Activated CD4-positive, alpha-beta T cell treated with anti-CD3 and anti-CD28 coated beads for 24 hours (primary cell): ENCODE results near the gene STRADB.
"Not testable (repeated sequence)": the region's sequence is repeated elsewhere in the genome, so short reads cannot be mapped to it uniquely, and the experiment has no call there.

Experiments
- DNase-seq, 2 donors: peaks; one replicate each; pipeline ENCODE4 v3.0.0-alpha.2; 2020; ENCODE audit warnings: low read depth in 2 of 2

Gene STRADB

DNA sequence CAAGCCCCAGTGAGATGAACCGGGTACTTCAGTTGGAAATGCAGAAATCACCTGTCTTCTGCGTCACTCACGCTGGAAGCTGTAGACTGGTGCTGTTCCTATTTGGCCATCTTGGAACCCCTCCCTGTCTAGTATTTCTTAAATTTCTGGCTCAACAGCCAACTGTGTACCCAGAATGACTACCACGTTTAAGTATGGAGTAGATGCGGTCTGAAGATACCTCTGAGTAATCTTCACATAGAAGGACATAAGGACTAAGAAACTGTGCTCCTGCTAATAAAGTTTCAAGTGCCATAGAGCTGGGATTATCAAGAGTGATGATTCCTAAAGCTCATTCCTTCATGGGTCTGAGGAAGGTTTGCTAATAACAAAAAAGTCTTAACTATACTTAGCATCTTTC lies 20.7 kb upstream of the STRADB start:
- DNase-seq, result no peak

- no peak for DNase-seq
Measured at GRCh38 chr2:201432038-201432620, 19.4 kb upstream of the STRADB start.

DNA sequence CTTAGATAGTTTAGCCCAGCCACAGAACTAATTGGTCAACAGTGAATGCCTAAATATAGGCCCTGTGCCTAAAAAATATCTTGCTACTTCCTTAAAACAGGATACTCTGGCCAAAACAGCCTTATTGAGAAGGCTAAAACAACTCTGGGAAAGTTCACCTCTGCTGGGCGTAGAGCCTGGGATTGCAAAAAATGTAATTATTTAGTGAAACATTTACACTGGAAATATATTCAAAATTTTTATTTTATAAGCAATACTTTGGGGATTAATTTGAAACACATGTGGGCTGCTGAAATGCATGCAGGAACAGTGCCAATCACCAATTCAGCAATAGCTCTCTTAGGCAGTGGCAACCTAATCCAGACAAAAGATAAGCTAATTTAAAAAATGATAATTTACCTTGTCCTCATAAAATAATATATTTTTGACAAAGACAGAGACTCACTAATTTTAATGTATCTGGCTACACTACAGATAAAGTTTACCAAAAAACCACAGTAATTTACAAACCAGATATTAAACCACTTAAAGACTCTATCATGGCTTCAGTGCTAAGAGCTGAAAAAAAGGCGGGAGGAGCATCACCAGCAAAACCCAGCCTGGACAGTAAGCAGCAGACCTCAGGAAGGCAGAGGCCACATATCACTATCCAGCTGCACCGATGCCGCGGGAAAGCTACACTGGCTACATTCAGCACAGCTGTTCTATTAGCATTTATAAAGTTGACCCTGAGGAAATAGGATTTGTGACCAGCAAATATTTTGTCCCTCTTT lies 18.7 kb upstream of the STRADB start:
- no peak for DNase-seq

DNA sequence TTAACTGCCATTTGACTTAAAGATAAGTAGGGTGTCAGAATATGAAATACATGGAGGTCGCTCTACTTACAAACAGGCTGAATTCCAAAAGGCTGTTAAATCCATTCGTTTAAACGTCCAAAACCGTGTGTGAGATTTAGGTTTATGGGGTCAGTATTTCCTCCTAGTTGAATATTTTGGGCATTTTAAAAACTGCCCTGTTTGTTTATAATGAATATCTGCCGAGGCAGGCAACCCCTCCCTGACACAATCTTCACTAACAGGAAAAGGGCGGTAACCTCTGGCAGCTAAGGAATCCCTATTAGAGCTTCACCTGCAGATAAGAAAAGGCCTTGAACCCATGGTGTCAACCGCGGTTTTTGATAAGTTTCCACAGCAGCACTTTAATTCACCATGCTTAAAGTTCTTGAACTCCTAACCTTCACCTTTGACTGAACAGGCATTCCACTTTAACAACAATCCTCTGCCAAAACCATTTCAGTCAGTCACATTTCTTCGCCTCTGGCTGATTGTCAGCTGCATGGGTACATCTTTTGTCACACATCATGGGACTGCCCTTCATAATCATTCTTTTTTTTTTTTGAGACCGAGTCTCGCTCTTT lies 18.0 kb upstream of the STRADB start:
- DNase-seq, result no peak

- no peak for DNase-seq
Measured at GRCh38 chr2:201436141-201436540, 15.4 kb upstream of the STRADB start.

DNA sequence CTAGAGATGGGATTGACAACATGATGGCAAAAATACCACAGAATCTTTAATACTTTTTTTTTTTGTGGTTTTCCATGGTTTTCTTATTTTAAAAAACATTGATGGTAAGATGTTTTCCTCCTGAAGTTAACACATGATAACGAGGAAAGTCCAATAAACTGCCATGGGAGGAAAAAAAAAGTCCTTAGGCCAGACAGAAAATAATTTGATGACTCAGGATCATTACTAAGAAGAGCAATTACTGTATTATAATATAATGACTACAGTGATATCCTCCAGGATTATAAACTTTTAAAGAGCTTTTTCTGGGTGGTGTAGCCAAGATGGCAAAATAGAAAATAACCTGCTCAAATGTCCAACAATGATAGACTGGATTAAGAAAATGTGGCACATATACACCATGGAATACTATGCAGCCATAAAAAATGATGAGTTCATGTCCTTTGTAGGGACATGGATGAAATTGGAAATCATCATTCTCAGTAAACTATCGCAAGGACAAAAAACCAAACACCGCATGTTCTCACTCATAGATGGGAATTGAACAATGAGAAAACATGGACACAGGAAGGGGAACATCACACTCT lies 12.1 kb upstream of the STRADB start:
- DNase-seq, result not testable (repeated sequence)

DNA sequence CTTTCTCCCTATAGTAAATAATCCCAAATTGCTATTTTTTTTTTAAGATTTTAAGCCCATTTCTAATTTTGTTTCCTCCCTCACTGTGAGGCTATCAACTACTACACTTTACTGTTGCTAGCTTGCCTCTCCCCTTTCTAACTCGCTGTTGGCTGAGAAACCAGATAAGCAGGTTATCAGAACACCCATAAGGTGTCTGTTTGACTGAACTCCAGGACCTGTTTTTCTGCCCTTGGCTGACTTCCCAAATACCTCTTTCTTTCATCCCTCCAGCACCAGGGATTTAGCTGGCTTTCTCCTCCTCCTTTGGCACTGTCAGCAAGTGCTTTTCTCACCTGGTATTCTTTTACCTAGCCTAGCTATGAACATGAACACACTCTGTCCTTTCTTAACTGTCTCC lies 11.4 kb upstream of the STRADB start:
- no peak for DNase-seq

DNA sequence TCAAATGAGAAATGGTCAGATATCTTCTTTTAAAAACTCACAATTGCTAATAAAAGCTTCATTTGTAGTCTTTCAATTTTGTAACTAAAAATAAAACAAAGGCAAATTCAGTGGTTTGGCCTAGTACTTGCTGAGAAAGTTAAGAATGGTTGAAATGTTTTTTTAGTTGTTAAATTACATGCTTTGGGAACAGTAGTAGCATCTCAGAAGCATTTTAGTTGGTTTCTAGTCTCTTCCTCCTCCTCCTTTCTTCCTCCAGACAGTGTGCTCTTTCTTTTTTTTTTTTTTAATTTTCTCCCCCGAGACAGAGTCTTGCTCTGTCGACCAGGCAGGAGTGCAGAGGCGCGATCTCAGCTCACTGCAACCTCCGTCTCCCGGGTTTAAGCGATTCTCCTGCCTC lies 10.1 kb upstream of the STRADB start:
- DNase-seq, result no peak

DNA sequence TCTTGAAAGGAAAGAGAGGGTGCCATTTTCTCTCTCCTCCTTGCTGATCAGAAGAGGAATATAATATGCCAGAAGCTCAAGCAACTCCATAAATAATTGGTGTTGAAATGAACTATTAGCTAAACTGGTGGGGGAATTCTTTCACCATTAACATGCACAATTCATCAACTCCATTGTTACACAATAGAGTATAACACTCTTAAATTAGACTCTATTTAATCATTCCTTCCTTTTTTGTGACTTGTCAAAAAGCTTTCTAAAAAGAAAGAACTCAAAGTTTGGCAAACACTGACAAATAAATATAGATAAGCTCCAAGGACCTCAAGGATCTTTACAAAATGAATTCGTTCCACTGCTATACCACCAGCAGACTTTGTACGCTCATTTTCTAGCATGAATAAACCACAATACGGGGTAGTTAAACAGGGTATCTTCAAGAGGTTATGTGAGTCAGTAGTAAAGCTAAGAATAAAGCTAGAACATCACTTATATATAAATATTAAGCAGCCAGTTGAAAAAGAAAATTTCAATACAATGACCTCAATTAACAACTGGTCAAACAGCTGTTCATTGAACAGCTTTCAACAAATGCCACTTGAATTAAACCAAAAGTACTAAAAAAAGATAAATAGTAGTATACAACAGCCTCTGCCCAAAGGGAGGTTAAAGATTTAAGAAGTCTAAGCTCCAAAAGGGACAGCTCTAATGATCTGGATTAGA lies 6.6 kb upstream of the STRADB start:
- no peak for DNase-seq

DNA sequence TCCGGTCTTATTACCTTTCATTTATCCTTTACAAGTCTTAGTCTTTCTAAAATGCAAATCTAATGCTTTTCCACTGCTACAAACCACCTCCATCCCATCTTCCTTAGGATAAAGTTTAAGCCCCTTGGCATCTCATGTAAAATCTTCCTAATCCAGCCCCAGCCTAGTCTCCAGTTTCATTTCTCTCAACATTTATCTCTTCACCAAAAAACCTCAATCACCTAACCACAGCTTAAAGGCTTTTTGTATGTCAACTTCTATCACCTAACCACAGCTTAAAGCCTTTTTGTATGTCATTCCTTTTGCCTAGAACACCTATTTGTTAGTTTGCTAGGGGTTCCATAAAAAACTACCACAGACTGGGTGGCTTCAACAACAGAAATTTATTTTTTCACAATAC lies 4.5 kb upstream of the STRADB start:
- DNase-seq, result no peak

- DNase-seq, result no peak
Measured at GRCh38 chr2:201448061-201448460, 3.5 kb upstream of the STRADB start.

DNA sequence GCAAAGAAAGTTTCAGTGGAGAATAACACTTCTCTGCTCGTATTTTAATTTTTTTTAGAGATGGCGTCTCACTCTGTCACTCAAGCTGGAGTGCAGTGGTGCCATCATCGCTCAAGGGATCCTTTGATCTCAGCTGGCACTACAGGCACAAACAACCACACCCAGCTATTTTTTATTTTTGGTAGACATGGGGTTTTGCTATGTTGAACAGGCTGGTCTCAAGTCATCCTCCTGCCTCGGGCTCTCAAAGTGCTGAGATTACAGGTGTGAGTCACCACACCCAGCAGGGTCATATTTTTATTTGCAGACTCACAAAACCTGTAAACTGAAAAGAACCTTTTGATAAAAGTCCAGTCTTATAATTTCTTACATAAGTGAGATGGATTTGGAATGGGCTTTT lies 2.8 kb upstream of the STRADB start:
- peak in 1 of 2 donors; percentile 1 for DNase-seq

DNA sequence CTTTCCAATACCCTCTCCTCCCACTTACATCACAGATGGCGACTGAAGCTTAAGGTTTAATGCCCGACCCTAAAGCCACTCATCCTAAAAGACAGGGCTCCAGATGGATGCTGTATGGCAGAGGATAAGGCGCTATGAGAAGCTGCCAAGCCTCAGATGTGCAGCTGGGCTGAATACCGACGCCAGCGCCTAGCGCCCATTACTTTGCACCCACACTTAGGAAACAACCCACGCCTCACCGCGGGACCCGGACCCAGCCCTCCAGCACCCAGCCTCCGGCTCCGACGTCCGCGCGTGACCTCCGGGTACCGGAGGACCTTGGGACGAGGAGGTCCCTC lies 617 bp upstream of the STRADB start:
- no peak for DNase-seq

GRCh38 chr2:201452058-201452921 lies 750 bp downstream of the STRADB start:
- no peak for DNase-seq

DNA sequence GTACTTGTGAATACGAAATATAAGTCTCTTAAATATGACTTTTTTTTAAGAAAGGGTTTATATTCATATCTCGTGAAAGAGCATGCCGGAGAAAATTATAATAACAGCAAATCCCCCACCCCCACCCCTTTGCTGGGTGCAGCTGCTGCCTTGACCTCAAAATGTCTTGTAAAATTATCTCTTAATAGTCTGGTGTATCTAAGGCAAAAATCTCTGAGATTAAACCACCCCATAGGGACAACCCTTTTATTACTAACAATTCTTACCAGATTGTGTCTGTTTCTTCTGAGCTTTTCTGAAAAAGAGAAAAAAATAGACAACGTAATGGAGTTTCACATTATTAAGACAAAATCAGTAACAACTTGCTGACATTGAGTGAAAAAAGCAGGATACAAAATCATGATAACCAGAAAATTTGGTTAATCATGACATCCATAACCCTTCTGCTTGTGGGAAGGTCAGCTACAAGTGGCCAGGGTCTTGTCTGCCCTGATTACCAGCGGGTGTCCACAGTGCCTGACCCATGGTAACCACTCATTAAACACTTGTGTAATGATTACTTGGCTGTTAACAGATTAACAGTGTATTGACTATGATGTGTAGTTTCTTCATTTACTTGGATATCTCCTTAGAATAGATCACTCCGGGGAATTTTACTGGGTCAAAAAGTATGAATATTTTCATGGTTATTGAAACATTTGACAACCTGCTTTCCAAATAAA lies 1.5 kb downstream of the STRADB start:
- DNase-seq, result no peak

- DNase-seq, result no peak
Measured at GRCh38 chr2:201458381-201458780, 6.8 kb downstream of the STRADB start.

GRCh38 chr2:201460532-201460931 lies 9.0 kb downstream of the STRADB start:
- no peak for DNase-seq

GRCh38 chr2:201464547-201464946 lies 13.0 kb downstream of the STRADB start:
- no peak for DNase-seq

DNA sequence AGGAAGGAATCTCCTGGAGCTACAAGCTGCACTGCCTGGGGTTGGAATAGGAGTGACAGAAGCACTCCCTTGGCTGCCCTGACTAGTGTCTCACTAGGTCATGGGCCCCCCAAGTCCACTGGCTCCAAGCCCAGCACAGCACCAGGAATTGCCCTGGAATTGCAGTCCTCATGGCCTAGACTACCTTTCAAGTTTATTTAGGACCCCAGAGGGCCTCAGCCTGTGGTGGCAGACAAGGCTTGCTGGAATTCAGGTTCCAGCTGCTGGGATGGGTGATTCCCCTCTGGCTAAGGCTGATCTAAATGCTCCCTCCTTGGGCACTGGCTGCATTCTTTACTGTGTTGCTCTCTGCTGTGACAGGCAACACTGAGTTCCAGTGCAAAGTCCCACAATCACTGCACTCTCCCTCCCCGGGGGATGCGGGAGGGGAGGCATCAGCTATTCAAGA lies 14.0 kb downstream of the STRADB start:
- DNase-seq, result no peak

DNA sequence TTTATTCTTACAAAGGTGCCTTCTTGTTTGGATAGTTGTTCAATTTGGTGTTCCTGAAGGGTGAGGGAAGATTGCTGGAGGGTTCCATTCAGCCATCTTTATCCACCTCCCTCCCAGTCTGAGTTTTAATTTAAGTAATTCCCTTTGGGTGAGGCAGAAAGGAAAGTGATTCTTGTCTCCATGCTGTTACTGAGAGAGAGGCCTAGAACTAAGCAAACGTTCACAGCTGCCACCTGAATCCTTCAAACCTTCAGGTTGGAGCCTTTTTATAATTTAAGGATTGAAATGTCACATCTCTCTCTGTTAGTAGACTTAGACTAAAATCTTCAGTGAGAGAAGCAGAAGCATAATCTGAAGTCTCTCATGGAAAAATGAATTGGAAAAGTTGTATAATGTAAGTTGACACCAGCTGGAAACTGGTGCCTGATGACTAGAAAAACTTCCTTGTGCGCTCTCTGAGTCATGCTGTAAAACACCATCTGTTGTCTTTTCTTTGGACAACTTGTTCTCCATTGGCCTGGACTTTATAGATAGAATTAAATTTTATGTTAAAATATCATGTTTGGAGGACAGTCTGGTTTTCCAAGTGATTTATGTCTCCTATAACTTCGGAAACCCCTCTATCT lies 14.6 kb downstream of the STRADB start:
- no peak for DNase-seq
